ENCODE measurements around the gene TARS1.
"Not testable (repeated sequence)": the region's sequence is repeated elsewhere in the genome, so short reads cannot be mapped to it uniquely, and the experiment has no call there.

TARS1 gene

DNA sequence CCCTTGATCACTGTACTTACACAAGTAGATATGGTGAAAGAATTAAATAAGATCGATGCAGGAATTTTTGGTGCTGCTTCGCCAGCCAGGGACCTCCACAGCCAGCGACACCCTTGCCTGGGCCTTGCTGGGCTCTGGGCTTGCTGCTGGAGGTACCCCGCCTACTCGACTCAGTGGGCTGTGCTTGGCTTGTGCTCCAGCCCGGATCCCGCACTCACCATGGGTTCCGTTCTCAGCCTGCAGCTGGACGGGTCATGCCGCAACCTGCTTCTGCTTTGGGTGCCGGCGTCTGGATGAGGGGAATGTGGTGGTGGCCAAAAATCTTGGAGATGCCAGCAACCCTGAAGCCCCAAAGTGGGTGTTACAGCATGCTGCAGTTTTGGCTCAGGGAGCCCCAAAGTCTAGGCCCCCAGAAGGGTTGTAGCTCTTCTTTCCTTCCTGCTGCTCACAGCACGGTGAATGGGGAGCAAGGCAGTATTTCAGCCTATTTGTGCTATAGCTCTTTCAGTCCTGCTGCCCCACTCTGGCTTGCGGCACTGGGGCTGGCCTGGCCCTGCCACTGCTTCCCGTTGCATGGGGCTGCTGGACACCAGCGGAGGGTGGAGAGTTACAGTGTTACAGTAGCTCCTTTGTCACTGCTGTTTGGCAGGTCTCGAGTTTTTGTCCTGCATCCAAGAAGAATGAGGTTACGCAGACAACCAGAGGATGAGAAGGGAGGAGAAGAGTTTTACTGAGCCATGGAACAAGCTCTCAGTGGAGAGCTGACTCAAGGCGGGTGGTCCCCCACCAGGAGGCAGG lies 48.0 kb downstream of the TARS1 start:
- DNase-seq (ENCODE audit: low spot score) = no peak

DNA sequence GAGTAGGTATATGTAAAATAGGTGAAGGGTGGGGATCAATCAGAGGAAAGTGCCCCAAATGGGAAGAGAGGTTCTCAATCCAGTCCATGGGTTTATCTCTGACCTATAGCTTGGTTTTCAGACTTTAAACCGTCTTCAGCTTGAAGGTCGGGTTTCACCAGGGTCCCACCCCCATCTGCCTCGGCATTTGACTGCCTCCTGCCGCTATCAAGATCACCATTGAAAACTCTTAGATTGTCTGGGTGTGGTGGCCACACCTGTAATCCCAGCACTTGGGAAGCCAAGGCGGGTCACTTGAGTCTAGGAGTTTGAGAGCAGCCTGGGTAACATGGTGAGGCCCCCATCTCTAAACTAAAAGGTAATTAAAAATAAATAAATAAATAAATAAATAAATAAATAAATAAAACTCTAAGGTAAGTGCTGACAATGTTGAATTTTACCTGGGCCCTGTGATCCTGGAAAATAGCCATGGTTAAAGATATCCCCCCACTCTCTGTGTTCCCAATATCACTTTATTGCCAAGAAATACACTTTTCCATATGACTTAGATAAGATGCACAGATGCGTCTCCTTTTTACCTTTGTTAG lies 48.8 kb downstream of the TARS1 start:
- DNase-seq (ENCODE audit: low spot score) = no peak

DNA sequence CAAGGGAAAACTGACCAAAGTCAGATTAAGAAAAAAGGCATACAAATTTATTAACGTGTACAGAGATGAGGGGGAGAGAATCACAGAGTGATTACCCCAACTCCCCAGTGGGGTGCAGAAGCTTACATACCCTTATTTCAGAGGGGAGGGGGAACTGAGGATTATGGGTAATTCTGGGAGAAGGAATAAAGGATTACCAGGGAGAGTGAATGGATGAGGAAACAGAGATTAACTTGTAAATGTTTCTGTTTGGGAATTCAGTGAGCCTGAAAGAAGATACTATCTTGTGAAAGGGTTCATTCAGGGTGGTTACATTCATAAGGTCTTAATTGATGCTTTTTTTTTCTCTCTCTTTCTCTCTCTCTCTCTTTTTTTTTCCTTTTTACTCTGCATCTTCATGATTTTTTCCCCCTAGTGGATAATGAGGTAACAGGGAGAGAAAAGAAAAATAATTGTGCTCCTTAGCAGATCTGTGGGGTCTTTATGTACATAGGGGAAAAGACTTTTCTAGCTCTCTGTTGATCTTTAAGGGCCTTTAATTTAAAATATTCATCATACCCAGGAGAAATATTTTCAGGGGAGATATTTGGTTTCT lies 49.4 kb downstream of the TARS1 start:
- peak; percentile 25 for DNase-seq (ENCODE audit: low spot score)

DNA sequence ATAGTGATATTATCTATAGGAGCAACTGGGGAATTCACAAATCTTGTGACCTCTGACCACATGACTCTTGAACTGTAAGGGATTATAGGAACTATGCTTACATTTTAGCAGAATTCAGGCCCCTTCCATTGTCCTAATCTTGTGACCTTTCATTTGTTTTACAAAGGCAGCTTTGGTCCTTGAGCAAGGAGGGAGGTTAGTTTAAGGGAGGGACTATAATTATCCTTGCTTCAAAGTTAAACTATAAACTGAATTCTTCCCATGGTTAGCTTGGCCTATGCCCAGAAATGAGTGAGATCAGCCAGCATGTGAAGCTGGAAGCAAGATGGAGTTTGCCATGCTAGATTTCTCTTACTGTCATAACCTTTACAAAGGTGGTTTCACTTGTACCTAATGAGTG lies 51.2 kb downstream of the TARS1 start:
- DNase-seq (ENCODE audit: low spot score) = no peak

DNA sequence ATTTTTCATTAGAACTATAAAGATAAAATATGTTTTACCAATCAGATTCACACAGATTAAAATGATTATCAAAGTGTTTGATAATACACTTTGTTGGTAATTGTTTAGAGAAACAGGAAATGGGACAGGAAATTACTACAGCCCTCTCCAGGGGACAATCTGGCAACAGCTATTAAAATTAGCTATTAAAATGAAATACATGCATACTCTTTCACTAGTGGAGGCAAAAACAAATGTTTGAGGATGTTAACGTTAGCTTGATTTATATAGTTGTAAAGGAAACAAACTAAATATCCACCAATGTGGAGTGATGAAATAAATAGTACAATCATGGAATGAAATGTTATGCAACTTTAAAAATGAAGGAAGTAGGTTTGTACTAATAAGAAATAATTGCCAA lies 53.7 kb downstream of the TARS1 start:
- DNase-seq (ENCODE audit: low spot score) = no peak

DNA sequence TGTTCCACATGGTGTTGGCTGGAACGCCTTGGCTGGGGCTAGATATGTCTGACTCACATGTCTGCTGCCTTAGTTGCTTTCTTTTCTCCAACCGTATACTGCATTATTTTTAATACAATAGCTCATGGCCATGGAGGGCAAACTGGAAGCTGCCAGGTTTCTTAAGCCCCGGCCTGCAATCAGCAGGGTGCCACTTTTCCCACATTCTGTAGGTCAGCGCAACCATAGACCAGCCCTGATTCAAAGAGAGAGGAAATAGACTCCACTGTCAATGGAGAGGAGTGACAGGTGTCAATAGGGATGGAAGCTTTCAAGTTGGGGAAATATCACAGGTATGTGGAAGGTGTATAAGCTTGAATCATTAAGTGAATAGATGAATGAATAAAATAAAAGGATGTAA lies 60.5 kb downstream of the TARS1 start:
- no peak for DNase-seq (ENCODE audit: low spot score)

DNA sequence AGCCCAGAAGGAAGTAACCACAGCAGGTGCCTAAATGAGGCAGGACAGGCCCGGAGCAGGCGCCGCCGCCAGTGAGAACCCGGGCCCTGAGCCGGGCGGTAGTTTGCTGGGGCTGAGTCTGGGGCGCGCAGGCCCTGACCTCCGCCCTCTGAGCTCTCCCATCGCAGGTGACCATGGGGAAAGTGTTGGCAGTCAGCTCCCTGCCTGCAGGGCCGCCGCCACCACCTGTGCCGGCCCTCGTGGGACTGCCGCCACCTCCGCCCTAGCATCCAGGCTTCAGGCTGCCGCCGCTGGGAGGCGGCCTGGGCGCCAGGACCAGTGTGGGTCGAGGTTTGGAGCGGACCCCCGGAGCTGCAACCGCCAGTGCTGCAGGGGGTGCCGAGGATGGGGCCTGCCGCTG lies 61.1 kb downstream of the TARS1 start:
- DNase-seq (ENCODE audit: low spot score) = no peak

DNA sequence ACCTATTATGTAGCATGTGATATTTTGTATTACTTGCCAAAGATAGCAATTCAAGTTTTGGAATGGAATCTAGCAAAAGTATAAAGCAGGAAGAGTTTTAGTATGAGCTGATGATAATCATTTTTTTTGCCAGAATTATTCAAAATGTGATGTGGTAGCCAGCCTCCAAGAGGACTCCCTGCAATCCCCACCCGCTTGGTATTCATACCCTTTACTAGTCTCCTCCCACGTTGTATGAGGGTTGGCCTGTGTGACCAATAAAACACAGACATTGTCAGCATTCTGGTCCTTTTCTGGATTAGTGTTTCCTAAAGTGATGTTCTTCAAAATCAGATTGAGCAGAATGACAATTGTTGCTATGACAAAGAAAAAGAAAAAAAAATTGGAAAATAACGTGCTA lies 63.8 kb downstream of the TARS1 start:
- no peak for DNase-seq (ENCODE audit: low spot score)

DNA sequence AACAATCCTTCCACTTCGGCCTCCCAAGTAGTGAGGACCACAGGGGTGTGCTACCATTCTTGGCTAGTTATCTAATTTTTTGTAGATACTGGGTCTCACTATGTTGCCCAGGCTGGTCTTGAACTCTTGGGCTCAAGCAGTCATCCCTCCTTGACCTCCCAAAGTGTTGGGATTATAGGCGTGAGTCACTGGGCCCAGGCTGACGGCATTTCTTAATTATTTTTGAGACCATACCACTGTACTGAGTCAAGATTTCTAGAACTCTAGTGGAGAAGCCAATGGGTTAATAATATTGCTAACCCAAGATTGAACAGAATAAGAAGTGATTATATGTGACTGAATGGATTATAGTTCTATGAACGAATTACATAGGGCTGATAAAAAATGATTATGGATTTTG lies 66.7 kb downstream of the TARS1 start:
- no peak for DNase-seq (ENCODE audit: low spot score)

DNA sequence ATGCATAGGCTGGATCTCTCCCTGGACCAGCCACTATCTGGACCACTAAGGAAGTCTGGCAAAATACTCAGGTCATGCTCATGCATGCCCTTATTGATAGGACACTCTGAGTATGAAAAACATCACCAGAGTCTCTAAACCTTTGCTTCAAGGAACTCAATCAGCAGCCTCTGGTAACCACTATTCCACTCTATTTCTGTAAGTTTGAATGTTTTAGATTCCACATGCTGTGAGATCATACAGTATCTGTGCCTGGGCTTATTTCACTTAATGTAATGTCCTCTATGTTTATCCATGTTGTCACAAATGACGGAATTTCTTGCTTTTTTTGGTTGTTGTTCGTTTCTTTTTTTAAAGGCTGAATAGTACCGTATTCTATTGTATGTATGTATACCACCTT lies 68.3 kb downstream of the TARS1 start:
- no peak for DNase-seq (ENCODE audit: low spot score)

DNA sequence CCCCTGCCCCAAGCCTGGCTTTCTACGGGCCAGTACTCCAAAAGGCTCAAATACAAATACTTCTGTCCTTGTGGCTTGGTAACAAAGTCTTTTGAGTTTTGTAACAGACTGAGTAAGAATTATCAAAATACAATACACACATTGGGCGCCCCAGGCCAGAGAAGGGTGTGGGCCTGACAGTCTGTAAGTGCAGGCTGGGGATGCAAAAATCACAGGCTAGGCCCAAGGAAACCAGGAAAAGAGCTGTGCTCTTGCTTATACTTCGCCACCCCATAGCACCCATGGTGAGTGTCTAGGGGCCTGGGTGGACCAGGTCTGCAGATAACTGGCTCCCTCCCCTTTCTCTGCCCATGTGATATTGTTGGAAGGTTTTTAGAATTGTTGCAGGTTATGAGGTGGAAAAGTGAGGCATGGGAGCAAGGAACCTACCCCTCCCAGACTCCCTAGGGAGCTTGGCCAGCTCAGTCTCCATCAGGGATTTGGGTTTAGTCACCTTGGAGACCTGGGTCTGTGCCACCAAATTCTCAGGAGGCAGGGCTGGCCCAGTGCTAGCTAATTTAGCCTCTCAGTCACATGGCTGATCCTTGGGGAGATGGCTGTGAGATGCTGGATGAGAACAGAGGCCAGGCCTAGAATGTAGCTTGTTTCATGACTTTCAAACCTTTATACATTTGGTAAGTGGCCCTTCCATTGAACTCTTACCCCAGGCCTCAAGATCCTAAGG lies 72.9 kb downstream of the TARS1 start:
- no peak for DNase-seq (ENCODE audit: low spot score)

DNA sequence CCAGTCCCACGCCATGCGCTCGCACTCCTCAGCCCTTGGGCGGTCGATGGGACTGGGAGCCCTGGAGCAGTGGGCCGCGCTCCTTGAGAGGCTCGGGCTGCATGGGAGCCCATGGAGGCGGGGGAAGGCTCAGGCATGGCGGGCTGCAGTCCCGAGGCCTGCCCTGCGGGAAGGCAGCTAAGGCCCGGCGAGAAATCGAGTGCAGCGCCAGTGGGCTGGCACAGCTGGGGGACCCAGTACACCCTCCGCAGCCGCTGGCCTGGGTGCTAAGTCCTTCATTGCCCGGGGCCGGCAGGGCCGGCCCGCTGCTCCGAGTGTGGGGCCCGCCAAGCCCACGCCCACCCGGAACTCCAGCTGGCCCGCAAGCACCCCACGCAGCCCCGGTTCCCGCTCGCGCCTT lies 74.6 kb downstream of the TARS1 start:
- DNase-seq (ENCODE audit: low spot score) = not testable (repeated sequence)

DNA sequence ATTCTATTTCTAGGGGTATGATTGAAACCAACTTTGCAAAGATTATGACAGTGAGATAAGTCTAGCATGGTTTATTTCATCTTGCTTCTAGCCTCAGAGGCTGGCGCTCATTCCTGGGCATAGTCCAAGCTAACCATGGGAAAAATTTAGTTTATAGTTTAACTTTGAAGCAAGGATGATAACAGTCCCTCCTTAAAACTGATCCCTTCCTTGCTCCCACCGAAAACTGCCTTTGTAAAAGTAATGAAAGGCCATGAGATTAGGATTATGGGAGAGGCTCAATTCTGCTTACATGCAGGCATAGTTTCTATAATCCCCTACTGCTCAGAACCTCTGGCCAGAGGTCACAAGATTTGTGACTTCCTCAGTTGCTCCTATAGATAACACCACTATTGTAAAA lies 75.7 kb downstream of the TARS1 start:
- DNase-seq (ENCODE audit: low spot score) = no peak

All from COLO829 (cell line).